Stimulated activated CD8-positive, alpha-beta memory T cell treated with anti-CD3 and anti-CD28 coated beads, Interleukin-15, amount 100 ng/mL, for 48 hours (primary cell): Measurements from ENCODE around the gene SDK1.
"Not testable (repeated sequence)": the region's sequence is repeated elsewhere in the genome, so short reads cannot be mapped to it uniquely, and the experiment has no call there.

ENCODE experiments used
- DNase-seq, 2 donors: peaks; one replicate each; pipeline ENCODE4 v3.0.0-alpha.2; 2020; ENCODE audit warnings: low read depth in 2 of 2

Gene SDK1

GRCh38 chr7:4225881-4226523, 925.0 kb downstream of the SDK1 start:
- DNase-seq, result no peak

GRCh38 chr7:4226524-4226882, 925.5 kb downstream of the SDK1 start:
- DNase-seq, result no peak

- no peak for DNase-seq
Measured at GRCh38 chr7:4227105-4228010, 926.3 kb downstream of the SDK1 start.

- no peak for DNase-seq
Measured at GRCh38 chr7:4230352-4230751, 929.3 kb downstream of the SDK1 start.

GRCh38 chr7:4233146-4233545, 932.1 kb downstream of the SDK1 start:
- DNase-seq, result no peak

- DNase-seq, result no peak
Measured at GRCh38 chr7:4233621-4234497, 932.8 kb downstream of the SDK1 start.

GRCh38 chr7:4234498-4234855, 933.4 kb downstream of the SDK1 start:
- DNase-seq, result no peak

- DNase-seq, result no peak
Measured at GRCh38 chr7:4234886-4235285, 933.8 kb downstream of the SDK1 start.

GRCh38 chr7:4235596-4235995, 934.5 kb downstream of the SDK1 start:
- DNase-seq, result no peak

- DNase-seq, result no peak
Measured at GRCh38 chr7:4236389-4236788, 935.3 kb downstream of the SDK1 start.

- not testable (repeated sequence) for DNase-seq
Measured at GRCh38 chr7:4236873-4237272, 935.8 kb downstream of the SDK1 start.

- no peak for DNase-seq
Measured at GRCh38 chr7:4237296-4238235, 936.5 kb downstream of the SDK1 start.

GRCh38 chr7:4238861-4239260, 937.8 kb downstream of the SDK1 start:
- no peak for DNase-seq

GRCh38 chr7:4240042-4240441, 939.0 kb downstream of the SDK1 start:
- DNase-seq, result no peak

- no peak for DNase-seq
Measured at GRCh38 chr7:4240520-4241303, 939.7 kb downstream of the SDK1 start.

GRCh38 chr7:4241304-4241612, 940.2 kb downstream of the SDK1 start:
- DNase-seq, result no peak

GRCh38 chr7:4241791-4242190, 940.7 kb downstream of the SDK1 start:
- DNase-seq, result no peak

- no peak for DNase-seq
Measured at GRCh38 chr7:4242706-4243105, 941.7 kb downstream of the SDK1 start.

- no peak for DNase-seq
Measured at GRCh38 chr7:4244041-4244440, 943.0 kb downstream of the SDK1 start.

GRCh38 chr7:4244635-4245034, 943.6 kb downstream of the SDK1 start:
- DNase-seq, result no peak
